SK-MEL-5 (cell line): Measurements from ENCODE around the gene ZNF513. TPM values are rescaled to one million over a fixed set of nuclear protein-coding genes. Genes with fewer than 3 reads are reported as not detected.
"Not testable (repeated sequence)": the region's sequence is repeated elsewhere in the genome, so short reads cannot be mapped to it uniquely, and the experiment has no call there.

ENCODE experiments used
- DNase-seq: peaks from one replicate; pipeline ENCODE4 v3.0.0-alpha.2; 2016; ENCODE audit warnings: low read depth, low spot score
- in situ Hi-C: cut with HindIII; loops from 2 replicates; pipeline ENCODE4 v1.10.0; 2016; ENCODE audit warnings: low sequenced_read_pairs, high pct_unique_total_duplicates, low pct_unique_long_range_greater_than_20kb
- polyA plus RNA-seq, 2 experiments: library from polyadenylated mRNA; depleted of rRNA; stranded (reverse); fragments of >200 nt; gene quantifications; 2 replicates each; pipeline ENCODE4 v1.2.3, GENCODE V29; 2015
- total RNA-seq: library from RNA; depleted of rRNA; stranded (reverse); fragments of >200 nt; shearing (Covaris generic); gene quantifications from 2 replicates; pipeline ENCODE4 v1.2.3, GENCODE V29; 2014; rRNA removed

ZNF513 gene, protein sequence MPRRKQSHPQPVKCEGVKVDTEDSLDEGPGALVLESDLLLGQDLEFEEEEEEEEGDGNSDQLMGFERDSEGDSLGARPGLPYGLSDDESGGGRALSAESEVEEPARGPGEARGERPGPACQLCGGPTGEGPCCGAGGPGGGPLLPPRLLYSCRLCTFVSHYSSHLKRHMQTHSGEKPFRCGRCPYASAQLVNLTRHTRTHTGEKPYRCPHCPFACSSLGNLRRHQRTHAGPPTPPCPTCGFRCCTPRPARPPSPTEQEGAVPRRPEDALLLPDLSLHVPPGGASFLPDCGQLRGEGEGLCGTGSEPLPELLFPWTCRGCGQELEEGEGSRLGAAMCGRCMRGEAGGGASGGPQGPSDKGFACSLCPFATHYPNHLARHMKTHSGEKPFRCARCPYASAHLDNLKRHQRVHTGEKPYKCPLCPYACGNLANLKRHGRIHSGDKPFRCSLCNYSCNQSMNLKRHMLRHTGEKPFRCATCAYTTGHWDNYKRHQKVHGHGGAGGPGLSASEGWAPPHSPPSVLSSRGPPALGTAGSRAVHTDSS
- 9.3 and 10.1 TPM in 2 replicates for total RNA-seq
- polyA plus RNA-seq (2015; cell fraction: cytosol; rRNA removed): 19.8 and 21.5 TPM in 2 replicates
- polyA plus RNA-seq (2015; cell fraction: nucleus; rRNA removed): 43.7 and 57.1 TPM in 2 replicates

DNA sequence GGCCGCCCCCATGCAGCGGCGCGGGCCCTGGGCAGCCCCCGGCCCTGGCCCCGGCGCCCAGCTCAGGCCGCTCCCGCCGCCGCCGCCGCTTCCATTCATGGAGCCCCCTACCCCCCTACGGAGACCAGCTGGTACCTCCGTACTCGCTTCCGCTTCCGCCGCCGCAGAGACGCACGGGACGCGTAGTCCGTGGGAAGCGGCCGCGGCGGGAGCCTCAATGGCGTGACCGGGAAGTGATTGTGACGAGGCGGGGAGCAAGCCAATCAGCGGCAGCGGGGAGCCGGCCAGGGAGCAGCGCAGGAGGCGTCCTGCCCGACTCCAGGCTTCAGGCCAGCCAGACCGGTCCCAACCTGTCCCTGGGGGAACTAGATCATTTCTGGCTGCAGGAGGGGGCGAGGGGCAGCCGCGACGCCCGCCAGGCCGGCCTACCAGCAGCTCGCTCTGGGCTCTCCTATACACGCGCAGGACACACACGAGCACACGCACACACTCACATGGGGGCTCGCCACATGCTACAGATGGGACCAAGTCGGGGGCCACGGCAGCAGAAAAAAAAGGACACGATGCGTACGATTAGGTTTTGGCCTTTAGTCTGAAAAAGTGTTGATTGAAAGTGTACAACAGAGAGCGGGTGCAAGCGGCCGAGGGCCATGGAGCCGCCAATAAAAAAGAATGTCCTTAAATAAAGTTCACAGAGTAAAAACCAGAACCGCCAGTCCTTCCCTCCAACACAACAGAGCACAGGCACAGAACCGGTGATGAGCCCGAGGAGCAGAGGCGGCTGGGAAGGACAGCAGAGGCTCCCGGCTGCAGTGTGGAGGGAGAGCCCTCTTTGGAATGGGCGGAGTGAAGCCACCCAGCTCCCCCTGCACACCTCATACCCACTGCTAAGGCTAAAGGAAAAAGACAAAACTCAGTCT is at the start of gene ZNF513:
TSS of gene ZNF513 (minus strand) at position 109 of the 920 bp plus-strand sequence. CDS start 208 bp downstream, outside the sequence.
- peak; percentile 97 for DNase-seq
- in situ Hi-C loops: no loop called here

DNA sequence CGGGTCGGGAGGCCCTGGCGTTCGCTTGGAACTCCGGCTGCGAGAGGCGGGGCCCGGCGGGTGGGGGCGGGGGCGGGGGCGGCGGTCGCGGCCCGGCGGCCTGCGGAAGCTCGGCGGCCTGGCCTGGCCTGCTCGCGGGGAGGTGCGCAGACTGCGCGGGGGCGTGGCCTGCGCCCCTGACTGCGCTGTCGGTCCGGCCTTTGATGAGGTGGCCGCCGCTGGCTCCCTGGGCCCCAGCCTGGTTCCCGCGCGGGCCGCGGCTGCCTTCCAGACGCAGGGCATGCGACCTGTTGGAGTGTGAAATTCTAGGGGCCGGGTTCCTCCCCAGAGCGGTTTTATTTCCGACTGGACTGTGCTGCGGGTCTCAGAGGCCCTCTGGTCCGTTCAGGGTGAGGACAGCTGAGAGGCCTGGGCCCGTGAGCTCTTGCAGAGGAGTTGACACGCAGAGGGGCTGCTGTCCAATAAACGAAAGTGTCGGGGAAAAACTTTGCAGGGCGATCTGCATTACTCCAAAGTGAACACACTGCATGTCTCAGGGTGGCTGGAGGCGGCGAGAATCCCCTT is 48.5 kb upstream of the ZNF513 start:
- peak; percentile 82 for DNase-seq
- in situ Hi-C loops: no loop called here

DNA sequence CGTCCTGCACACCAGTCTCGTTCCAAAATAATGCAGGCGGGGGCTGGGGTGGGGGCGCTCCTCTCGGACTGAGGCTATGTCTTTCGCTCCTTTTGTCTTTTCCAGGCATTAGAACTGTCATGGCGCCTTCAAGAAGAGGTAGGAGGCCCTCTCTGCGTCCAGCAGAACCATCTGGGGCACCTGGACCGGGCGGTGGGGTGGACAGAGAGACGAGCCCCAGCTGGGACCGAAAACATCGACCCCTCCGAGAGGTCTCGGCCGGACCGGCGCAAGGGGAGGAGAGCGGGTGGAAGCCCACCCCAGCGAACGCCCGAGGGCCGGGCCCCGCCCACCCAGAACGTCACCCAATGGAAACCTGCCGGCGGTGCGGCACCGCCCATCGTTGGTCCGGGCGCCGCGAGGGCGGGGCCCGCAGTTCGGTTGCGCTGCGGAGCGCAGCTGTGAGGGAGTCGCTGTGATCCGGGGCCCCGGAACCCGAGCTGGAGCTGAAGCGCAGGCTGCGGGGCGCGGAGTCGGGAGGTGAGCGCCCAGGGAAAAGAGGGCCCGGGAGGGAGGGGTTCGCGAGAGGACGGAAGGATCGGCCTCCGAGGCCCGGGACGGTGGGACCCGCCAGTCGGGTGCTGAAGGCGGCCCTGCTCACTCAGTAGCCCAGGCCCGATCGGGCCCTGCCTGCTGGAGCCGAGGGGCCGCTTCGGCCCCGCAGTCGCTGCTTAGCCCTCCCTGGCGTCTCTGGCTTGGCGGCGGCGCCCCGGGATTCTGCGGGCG is 47.9 kb upstream of the ZNF513 start, which contains the start of gene NRBP1:
TSS of gene NRBP1 (plus strand) at position 419 of the 765 bp plus-strand sequence. CDS start 4,643 bp downstream, outside the sequence.
- DNase-seq: peak; percentile 93
- in situ Hi-C loops: no loop called here

DNA sequence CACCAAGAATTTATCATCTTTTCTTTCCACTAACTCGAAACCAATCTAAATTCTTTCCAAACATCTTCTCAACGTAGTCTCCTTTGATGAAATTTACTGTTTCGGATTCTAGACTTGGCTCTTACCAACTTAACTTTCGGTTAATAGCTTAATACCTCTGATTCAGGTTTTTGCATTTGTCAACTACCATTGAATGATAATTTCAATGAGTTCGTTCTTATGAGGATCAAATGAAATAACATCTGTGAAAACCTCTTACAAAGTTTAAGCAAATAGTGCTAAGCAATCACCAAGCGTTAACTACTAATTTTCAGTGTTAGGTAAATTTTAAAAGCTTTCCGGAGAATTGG is 47.3 kb upstream of the ZNF513 start:
- in situ Hi-C loops: no loop called here
- DNase-seq: peak; percentile 37

DNA sequence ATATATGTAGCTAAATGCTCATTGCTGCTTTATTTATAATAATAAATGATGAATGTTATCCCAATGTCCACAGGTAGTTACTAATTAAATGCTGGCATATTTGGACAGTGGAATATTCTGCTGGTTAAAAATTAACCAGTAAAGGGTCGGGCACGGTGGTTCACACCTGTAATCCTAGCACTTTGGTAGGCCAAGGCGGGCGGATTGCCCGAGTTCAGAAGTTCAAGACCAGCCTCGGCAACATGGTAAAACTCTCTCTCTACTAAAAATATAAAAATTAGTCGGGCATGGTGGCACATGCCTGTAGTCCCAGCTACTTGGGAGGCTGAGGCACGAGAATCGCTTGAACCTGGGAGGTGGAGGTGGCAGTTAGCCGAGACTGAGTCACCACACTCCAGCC is 44.5 kb upstream of the ZNF513 start:
- in situ Hi-C loops: not testable (repeated sequence)

DNA sequence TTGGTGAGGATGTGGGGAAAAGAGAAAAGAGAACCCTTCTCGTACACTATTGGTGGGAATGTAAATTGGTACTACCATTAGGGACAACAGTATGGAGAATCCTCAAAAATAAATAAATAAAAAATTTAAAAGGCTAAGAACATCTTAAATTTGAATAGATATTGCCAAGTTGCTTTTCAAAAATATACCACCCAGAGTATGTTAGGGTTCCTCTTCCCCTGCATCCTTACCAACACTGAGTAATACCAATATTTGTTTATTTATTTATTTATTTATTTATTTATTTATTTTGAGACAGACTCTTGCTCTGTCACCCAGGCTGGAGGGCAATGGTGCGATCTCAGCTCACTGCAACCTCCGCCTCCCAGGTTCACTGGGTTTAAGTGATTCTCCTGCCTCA is 42.4 kb upstream of the ZNF513 start:
- no peak for DNase-seq
- in situ Hi-C loops: no loop called here

More for the DNA sequence above, 44.5 kb upstream of the ZNF513 start:
- DNase-seq: not testable (repeated sequence)

DNA sequence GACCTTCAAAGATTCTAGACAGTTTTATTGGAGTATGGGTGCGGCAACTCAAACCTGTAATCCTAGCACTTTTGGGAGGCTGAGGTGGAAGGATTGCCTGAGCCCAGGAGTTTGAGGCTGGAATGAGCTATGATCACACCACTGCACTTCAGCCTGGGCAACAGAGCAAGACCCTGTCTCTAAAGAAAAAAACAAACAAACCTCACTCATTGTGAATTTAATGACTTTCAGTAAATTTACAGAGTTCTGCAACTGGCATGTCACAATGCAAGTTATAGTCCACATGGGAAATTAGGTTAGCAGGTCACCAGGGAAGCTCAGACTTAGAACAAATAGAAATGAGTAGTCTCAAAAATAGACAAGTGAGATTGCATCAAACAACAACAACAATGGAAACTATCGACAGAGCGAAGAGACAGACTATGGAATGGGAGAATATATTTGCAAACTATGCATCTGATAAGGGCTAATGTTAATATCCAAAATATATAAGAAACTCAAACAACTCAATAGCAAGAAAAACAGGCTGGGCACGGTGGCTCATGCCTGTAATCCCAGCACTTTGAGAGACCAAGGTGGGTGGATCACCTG is 41.2 kb upstream of the ZNF513 start:
- no peak for DNase-seq
- in situ Hi-C loops: no loop called here

DNA sequence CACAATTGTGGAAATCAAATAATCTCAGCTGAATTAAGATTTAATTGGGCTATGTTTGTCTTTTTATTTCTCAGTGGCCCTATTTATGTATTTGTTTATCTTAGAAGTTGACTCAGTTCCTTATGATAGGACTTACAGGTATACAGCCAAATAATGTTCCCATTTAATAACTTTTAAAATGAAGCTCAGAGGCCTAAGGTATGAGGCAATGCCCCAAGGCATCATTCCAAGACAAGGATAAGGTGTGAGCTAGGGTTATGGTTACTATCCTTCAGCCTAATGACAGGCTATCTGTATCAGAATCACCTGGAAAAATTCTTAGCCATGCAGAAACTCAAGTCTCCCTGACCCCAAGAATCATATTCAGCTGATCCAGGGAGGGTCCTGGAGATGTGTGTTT is 40.5 kb upstream of the ZNF513 start:
- in situ Hi-C loops: no loop called here

DNA sequence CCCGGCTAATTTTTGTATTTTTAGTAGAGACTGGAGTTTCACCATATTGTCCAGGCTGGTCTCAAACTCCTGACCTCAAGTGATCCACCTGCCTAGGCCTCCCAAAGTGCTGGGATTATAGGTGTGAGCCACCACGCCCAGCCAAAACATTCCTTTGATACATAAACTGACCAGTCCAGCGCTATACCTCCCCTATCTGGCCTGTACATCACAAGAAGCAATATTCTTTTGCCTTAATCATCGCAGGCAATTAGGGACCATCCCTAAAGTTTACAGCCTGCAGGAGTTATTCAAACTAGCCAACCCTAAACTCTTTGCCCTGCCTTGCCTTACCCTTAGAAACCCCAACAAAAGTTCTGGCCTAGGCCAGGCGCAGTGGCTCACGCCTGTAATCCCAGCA is 35.6 kb upstream of the ZNF513 start:
- DNase-seq: no peak
- in situ Hi-C loops: no loop called here

More for the DNA sequence above, 40.5 kb upstream of the ZNF513 start:
- no peak for DNase-seq

DNA sequence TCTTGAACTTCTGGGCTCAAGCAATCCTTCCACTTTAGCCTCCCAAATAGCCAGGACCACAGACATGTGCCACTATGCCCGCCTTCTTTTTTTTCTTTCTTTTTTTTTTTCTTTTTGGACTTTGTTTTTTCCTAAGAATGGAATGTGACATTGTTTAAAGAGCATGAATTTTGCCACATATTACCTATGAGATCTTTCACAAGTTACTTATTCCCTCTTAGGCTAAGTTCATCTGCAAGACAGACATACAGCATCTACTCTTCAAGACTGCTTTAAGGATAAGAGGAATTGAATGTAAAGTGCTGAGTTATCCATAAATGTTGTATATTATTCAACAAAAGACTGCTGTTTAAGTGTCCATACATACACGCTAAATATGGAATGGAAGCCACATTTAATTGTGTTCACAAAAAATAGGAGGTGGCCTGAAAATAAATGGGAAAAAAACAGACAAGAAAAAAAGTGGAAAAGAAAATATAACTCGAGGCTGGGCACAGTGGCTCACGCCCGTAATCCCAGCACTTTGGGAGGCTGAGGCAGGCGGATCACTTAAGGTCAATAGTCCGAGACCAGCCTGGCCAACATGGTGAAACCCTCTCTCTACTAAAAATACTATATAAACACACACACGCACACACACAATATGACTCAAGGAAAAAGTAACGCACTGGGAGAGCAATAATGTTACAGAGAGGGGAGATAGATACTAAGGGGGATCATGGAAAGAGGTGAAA is 32.1 kb upstream of the ZNF513 start:
- no peak for DNase-seq
- in situ Hi-C loops: no loop called here

DNA sequence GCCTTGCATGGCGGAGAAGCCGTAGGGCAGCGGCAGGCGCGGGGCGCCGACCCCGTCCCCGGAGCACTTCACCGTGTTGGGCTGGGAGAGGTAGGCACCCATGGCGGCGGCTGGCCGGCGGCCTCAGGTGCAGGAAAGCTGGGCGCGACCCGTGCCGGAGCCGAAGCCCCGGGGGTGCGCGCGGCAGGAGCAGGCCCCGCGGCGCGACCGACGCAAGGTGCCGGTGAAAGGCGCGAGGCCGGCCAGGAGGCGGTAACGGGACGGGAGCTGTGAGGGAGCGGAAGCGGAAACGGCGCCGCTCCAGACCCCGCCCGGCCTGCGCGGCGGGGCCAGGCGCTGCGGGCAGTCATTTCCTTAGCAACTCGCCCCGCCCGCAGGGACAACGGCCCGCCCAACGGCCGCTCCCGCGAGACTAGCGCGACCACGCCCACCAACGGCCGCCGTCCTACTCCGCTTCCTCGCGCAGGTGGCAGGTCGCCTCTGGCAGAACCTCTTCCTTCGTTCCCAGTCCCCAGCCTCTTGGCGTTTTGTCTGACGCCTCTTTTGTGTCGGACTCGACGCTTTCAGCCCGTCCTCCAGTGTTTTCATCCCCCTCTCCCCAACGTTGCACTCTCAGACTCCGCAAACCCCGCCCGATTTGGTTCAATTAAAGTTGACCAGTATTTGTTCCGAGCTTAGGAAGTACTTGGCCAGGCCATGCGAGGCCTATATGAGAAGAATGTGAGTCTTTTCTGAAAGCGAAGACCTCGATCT is 29.0 kb upstream of the ZNF513 start, which contains the start of gene PPM1G:
TSS of gene PPM1G (minus strand) at position 271 of the 753 bp plus-strand sequence. CDS start at position 102, 169 bp downstream.
- in situ Hi-C loops: no loop called here
- DNase-seq: peak; percentile 95

DNA sequence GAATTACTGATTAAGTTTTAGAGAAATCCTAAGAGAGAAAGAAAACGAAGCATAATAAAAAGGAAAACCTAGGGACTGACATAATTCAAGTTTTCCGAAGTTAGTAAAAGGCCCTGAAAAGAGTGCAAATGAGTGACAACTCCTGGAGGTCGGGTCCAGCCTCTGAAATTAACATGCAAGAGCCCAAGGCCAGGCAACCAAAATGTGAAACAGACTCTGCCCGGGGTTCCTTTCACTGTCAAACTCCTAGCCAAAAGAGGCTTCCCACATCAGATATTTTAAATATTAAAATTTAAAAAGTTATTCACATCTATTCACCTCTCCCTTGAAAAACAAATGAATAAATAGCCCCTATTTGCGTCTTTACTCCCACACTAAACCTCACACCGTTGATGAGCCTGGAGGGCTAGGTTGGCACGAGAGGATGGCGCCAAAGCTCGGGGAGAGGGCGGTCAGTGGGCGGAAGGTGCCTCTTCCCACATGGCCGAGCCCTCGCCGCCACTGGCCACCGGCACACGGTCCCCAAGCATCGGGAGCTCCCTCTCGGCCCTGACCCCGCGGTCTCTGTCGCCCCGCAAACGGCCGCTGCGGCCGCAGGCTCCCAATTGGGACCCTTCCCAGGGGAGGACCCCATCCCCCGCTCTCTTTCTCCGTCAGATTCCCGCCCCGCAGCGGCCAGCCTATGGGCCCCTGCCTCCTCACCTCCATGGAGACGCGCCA is 28.2 kb upstream of the ZNF513 start:
- DNase-seq: peak; percentile 45
- in situ Hi-C loops: no loop called here

DNA sequence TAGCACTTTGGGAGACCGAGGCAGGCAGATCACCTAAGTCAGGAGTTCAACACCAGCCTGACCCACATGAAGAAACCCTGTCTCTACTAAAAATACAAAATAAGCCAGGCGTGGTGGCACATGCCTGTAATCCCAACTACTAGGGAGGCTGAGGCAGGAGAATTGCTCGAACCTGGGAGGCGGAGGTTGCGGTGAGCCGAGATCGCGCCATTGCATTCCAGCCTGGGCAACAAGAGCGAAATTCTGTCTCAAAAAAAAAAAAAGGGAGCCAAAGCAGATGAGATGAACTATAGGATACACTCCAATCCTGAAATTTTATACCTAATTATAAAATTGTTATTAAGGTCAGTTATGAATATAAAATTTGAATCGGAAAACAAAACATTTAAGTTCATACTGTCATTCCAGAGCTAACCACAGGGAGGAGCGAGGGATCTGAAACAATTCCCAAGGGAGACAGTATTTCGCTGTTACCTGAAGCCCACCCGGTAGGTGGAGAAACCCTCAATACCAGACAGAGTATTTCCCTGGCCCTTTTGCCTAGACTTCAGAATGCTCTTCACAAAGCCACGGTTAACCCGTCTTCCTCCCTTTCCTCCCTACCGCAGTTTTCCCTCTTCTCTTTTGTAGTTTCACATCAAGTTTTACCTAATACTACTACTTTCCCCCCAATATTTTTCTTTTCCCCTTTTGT is 27.4 kb upstream of the ZNF513 start:
- in situ Hi-C loops: no loop called here

More for the DNA sequence above, 27.4 kb upstream of the ZNF513 start:
- peak; percentile 69 for DNase-seq
